Ammon's horn (tissue), 1 donor: Measurements from ENCODE around the gene PDHB.
A peak's percentile ranks its signal among the peaks of the same experiment; 100 is the strongest.
"Not testable (repeated sequence)": the region's sequence is repeated elsewhere in the genome, so short reads cannot be mapped to it uniquely, and the experiment has no call there.

Experiments used
- DNase-seq: peaks from one replicate; pipeline ENCODE4 v3.0.0-alpha.2; 2016; ENCODE audit warnings: low spot score

PDHB gene

DNA sequence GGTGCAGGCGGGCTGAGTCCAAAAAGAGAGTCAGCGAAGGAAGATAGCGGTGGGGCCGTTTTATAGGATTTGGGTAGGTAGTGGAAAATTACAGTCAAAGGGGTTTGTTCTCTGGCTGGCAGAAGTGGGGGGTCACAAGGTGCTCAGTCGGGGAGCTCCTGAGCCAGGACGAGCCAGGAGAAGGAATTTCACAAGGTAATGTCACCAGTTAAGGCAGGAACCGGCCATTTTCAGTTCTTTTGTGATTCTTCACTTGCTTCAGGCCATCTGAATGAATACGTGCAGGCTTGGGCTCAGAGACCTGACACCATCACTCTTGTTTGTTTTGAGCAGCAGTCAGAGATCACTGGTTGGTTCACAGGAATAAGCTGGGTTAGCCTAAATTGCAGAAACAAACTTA is 3.6 kb upstream of the PDHB start:
- not testable (repeated sequence) for DNase-seq

DNA sequence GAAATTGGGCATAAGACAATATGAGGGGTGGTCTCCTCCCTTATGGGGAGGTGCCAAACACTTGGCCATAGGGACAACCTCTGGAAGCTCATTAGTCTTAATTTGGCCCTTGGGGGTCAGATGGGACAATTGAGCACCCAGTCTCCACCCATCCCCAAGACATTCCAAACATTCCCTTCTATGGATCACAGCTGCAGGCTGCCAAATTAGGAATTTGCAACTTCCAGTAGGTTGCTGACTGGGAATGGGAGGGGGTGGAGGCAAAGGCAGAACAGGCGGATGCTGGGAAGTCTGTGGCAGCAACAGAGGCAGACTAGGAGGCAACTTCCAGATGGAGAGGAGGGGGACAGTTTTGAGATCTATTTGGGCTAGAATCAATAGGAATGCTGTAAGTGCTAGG is 1.4 kb upstream of the PDHB start:
- DNase-seq, result no peak

DNA sequence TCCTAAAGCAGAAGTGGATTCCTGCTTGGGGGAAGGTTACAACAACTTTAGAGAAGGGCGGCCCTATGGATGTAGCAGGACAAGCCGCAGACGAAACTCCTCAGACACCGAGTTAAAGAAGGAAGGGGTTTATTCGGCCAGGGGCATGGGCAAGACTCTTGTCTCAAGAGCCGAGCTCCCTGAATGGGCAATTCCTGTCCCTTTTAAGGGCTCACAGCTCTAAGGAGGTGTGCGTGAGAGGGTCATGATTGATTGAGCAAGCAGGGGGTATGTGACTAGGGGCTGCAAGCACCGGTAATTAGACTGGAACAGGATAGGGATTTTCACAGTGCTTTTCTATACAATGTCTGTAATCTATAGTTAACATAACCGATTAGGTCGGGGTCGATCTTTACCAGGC is 879 bp upstream of the PDHB start:
- no peak for DNase-seq

DNA sequence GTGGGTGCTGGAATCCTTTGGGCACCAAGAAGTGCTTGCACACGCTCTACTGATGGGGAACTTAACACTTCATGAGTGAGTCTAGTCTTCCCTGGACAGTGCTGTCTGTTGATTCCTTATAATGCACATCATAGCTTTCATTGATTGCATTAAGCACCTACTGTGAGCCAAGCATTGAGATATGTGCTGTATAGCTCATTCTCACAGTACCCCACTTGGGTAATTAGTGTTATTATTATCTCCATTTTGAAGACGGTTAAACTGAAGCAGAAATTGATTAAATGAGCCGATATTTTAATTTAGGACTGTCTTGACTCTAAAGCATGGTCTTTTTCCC is 504 bp upstream of the PDHB start:
- no peak for DNase-seq

DNA sequence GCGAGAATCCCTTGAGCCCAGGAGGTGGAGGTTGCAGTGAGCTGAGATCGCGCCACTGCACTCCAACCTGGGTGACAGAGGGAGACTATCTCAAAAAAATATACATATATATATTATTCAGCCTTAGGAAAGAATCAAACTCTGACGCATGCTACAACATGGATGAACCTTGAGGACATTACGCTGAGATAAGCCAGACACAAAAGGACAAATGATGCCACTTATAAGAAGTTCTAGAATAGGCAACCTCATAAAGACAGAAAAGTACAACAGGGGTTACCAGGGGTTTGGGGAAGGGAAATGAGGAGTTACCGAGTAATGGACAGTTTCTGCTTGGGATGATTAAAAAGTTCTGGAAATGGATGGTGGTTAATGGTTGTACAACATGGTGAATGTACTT is 727 bp downstream of the PDHB start:
- no peak for DNase-seq

DNA sequence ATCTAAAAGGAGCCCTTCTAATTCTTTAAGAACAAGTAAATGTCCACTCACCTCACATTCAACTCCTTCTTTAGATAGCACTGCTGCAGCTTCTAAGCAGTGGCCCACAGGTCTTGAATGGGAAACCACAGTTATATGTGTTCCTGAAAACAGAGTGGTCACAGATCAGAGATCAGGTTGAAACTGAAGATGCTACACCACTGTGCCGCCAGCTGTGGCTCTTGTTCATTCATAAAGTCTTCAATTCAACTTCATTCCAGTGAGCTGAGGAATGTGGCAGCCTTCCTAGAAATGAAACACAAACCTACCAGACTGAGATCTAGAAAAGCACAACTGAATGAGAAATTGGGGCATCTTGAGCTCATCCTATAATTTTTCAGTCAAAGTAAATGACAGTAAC is 4.0 kb downstream of the PDHB start:
- DNase-seq, result no peak

DNA sequence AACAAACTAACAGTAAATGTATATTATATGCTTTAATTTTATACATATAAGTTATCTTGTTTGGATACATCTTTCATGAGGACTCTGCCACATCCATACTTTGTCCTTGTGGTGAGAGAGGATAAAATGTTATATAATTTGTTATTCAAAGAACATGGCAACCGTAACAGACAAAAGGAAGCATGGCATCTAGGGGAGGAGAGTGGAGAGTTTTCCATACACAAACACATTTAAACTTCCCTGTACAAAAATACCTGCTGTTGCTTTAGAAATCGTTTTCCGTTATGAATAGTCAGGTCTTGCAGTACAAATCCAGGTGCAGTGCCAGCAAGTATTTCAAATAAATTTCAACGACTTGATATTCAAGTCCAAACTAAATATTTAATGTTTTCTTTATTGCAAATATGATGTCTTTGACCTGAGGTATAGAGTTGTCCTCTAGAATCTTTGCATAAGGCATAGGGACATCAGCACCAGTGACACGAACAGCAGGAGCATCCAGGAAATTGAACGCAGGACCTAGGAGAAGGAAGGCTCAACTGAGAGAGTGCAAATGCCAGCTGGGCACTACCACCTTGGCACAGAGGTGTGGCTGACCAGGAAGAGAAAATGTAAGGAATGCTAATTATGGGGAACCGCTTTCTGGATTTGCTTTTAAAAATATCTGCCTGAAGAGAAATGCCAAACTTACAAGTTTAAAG is 5.8 kb downstream of the PDHB start:
- DNase-seq, result no peak

DNA sequence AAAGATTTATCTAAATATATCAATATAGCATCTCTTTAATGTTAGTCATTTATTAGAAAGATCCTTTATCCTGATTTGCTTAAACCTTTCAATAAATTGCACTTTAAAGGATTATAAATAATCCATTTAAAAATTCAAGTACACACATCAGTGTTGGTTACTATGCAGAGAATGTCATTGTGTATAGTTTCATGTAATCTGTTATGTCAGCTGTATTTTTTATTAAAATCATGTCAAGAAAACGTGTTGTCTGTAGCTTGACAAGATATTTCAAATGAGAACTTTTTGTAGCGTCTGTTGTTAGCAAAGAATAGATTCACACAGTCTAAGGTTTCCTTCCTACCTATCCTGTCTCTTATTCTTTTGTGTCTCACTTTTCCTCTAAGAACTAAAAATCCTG is 7.8 kb downstream of the PDHB start:
- DNase-seq, result no peak

DNA sequence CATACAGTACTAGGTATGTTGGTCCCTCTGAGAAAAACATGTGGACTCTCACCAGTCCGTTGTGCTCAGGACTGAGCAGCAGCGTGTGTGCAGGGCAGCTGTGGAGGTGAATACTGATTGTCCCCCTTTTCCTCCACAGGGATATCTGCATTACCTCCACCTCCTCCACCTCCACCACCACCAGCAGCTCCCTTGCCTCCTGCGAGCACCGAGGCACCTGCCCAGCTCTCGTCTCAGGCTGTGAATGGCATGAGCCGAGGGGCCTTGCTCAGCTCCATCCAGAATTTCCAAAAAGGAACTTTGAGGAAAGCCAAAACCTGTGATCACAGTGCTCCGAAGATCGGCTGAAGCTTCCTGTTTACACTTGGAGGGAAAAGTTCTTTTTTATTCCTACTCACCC is 9.0 kb downstream of the PDHB start:
- no peak for DNase-seq

DNA sequence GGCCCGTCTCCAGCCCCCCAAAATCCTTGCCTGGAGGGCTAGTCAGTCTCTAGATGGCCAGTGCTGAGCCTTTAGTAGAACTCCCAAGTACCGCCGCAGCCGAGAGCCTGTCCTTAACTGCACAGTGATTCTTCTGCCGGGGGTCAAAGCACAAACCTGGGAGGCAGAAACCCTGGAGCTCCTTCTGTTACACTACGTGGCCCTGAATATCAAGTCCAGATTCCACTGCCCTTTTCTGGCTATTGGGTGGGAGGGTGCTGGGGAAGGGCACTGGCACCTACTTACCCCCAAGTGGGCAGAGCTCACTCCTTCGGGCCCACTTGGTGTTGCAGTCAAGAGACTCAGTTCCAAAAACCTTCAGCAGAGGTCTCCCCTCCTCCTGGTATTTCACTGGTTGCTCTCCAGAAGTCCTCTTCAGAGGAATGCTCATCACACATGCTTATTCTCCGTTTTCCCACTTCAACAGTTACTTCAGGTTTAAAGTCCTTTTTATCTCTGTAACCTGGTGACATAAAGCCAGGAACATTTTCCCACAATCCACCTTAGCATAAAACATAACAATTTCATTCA is 10.8 kb downstream of the PDHB start:
- DNase-seq, result no peak

DNA sequence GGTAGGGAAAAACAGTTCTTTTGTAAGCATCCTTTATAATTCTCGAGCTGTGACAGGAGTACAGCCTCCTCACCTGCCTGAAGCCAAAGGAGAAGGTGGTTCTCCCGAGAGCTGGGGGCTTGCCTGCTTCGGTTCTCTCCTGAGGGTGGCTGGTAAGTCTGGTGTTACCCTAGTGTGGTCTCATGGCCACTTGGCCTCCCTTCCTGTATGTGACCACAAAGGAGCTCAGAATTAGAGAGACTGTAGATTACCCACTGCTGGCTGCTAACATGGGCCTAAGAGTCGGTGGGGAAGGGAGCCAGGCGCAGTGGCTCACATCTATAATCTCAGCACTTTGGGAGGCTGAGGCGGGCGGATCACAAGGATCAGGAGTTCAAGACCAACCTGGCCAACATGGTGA is 12.6 kb downstream of the PDHB start:
- no peak for DNase-seq

DNA sequence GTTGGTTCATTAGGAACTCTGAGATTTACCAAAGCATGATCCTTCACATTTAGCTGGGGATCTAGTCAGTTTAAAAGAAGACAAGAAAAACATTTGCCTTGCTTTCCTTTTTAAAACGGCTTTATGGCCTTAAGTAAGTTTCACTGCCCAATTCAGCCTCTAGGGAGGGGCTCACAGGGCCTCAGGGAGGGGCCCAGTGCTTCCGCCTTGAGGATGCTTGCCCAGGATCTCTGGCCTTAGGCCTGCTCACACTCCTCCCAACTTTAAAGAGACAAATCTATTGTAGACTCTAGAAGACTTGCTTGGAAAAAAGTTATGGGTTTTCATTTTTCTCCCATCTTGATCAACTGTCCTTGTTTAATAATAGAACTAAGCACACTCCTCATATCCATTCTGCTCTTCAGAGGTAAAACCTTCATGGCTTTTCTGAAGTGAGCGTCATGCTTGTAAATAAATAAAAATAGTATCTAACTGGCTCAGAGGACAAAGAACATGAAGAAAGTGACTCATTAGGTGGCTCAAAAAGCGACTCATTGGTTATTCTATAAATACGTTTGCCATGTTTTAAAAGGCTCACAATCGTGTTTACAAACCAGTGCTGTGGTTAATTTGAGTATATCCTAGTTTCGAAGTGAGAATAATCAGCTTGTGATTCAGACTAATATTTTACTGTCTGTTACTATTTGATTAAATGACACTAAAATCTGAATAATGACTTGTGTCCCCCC is 13.7 kb downstream of the PDHB start:
- DNase-seq, result no peak

DNA sequence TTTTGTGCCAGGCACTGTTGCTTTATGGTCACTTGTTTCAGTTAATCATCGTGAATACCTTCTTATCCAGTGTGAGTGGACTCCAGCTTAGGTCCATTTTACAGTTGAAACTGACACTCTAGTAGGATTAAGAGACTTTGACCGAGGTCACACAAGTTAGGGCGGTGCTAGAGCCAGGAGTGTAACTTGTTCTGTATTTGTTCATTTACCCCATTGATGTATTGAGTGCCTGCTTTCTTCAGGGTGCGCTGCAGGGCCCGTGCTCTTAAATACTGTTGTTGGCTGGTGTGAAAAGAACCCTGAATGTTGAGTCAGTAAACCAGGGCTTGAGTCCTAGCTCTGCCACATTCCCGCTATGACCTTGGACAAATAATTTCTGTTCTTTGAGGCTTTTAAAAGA is 15.4 kb downstream of the PDHB start:
- DNase-seq, result no peak

DNA sequence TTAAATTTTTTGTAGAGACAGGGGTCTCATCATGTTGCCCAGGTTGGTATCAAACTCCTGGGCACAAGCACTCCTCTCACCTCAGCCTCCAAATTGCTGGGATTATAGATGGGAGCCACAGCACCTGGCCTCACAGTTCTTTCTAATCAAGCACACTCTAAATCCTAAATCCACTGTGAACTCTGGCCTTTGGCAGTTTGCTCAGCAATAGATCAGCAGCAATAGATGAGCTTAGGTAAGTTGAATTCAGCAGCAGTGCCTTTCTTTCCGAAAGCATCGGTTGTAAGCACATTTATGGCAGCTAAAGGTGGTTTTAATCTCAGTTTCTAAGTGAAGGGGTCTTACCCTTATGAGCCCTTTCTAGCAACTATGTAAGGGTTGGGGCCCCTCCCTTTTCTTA is 16.6 kb downstream of the PDHB start:
- DNase-seq, result no peak

DNA sequence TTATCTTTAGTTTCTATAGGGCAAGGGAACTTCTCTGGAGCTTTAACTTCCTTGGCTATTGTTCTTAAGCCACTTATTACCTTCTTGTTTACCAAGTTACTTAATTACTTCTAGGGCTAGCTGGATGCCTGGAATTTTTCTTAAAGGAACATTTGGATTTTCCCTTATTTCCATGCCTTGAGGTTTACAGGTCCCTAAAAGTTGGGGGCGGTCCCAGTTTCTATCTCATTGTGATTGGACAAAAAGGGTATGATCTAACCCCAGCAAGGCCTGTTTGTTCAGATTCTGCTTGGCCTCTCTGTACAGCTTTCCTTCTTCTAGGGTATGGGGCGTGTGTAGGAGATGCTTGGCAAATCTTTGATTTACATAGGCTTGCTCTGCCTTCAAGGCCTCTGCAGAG is 17.4 kb downstream of the PDHB start:
- DNase-seq, result no peak

DNA sequence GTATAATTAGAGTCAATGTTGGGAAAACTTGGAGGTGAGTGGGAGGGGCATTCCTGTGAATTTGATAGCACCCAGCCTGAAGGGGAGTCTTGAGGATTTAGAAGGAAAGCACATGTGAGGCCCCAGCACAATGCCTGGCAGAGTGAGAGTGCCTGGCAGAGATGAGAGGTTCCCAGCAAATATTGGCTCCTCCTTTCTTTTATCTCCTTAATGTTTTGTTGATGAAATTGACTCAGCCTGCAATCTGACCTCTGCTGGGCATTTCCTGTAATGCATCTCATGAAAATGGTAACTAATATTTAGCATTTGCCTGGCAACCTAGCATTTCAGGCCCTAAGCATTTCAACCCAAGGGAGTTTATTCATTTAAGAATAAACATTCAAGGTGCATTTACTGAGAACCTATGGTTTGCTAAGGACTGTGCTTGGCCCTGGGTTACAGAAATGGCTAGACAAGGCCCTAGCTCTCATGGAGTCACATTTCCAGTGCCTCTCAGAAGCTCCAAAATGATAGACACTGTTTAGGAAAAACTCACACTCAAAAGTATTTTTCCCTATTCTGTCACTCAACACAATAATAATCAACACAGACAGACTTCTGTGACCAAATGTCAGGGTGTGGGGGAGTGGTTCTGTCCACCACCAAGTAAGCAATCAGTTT is 19.0 kb downstream of the PDHB start:
- DNase-seq, result peak; percentile 63

DNA sequence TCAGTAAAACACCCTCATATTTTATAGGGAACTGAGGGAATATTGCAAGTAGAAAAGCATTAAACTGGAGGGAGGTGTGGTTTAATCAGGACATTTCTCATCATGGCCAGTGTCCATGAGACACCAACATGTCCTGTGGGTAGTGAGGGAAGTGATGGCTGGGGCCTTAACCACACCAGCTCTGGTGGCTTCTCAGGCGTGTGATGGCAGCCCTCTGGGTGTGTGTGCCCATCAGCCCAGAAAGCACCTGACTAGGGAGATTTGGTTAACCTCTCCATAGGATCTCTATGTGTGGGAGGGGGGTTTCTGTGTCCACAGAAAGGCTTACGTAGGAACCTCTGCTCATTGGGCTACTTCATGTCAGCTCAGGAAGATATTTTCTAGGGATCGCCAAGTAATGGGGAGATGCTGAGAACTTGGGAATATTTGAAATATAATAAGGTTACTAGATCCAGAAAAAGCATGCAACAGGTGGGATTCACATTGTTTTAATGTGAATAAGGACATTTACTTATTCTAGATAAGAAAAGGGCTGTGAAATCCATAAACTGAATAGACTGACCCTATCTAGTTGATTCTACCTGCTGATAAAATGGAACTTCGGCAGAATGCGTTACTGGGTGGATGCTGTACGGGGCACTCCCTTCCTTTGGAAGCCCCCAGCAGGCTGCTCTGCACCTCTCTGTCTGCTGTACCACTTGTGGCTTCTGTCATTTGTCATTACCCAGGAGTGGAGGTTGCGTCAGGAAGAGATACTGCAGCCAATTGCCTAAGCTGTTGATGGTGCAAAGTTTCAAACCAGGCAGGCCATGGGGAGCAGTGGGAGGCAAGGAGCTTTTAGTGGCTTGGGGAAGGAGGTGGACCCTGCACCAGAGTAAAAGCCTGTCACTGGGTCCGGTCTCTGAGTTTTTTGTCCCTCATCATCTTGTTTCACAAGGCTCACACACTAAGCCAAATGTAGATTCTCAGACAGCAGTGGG is 21.5 kb downstream of the PDHB start:
- DNase-seq, result no peak

DNA sequence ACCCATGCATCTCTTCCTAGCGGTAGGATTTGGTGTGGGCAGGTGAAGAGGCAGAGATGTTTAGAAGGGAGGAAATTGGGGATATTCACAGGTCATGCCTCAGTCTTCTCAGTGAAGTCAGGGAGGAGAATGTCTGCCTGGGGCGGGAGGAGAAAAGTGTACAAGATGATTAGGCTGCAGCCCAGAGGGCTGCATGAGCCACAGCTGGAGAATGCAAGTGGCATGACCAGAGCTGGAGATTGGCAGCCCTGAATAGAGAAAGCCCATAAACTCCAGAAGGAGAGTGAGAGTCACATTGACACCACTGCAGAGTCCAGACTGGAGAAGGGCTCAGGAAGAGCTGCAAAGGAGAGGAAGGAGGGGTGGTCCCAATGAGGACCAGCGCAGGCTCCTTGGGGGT is 22.6 kb downstream of the PDHB start:
- no peak for DNase-seq

DNA sequence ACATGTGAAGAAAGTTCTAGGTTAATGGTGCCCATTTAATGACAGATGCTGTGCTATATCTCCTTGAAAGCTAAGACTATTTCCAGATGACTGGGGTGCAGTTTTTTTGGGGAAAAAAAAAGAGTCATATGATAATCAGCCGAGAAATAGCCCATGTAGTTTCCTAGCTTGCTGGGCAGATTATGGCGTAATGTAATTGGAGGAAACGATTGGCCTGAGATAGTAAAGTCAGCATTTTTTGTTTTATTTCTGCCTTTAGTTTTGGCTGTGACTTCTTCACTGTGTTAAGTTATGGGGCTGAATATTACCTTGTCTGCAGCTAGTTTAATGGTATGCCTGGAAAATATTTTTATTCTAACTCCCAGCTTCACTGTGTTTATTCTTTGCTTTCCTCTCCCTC is 24.0 kb downstream of the PDHB start:
- DNase-seq, result no peak

DNA sequence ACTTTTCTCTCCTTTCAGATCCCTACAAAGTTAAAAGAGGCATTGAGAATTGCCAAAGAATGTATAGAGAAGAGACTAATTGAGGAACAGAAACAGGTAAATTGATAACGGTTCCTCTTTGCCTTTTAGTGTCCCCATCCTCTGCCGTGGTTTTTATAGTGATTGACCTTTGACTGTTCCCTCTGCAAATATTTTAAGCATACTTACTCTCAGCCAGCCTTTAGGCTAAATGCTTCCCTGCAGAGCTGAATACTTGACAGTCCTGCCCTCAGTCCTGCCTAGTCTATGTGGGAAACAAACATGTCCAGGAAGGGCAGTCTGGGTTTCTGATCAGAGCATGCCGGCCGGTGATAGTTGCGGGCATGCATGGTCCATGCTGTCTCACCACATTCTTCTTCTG is 24.7 kb downstream of the PDHB start:
- no peak for DNase-seq

DNA sequence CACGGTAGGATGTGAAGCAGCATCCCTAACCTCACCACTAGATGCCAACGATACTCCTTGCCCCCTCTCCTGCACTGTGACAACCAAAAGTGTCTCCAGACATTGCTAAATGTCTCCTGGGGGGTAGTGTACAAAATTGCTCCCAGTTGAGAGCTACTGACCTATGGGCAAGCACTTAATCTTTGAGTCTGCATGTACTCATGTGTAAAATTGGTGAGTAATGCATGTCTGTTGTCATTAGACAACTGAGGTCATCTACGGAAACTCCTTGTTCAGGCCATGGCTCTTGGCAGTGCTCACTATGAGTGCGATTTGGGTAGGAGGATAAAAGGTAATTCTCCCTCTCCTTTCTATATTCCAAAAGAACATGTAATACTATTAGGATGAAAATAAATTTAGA is 29.2 kb downstream of the PDHB start:
- no peak for DNase-seq

DNA sequence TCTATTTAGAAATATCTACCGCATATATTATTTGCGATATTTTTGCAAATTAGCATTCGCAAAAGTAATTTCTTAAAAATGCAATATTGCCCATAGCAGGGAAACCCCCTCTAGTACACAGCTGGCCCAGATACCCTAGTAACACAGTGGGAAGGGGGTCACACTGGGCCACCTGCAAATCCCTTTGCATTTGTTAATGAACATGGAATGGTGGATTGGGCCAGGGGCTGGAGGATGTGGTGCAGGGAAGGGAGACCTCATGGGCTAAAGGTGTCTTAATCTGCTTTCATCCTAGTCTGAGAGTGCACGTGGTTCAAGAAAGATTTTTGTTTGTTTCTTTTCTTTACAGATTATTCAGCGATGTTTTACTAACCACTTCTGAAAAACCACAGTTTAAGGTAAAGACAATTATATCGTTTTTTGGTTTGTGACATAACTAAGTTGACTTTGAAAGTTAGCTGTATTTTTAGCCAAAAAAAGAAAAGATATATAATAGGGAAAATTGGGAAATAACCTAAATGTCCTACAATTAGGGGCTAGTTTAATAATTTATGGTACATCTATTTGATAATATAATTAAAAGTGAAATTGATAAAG is 30.0 kb downstream of the PDHB start:
- DNase-seq, result no peak
